Measurements from ENCODE around the gene RPL5. TPM values are rescaled to one million over a fixed set of nuclear protein-coding genes. Genes with fewer than 3 reads are reported as not detected.
"Not testable (repeated sequence)": the region's sequence is repeated elsewhere in the genome, so short reads cannot be mapped to it uniquely, and the experiment has no call there.

RPL5 gene
- total RNA-seq: 1,000 to 10,000 TPM; 1,289 to 1,743 TPM

DNA sequence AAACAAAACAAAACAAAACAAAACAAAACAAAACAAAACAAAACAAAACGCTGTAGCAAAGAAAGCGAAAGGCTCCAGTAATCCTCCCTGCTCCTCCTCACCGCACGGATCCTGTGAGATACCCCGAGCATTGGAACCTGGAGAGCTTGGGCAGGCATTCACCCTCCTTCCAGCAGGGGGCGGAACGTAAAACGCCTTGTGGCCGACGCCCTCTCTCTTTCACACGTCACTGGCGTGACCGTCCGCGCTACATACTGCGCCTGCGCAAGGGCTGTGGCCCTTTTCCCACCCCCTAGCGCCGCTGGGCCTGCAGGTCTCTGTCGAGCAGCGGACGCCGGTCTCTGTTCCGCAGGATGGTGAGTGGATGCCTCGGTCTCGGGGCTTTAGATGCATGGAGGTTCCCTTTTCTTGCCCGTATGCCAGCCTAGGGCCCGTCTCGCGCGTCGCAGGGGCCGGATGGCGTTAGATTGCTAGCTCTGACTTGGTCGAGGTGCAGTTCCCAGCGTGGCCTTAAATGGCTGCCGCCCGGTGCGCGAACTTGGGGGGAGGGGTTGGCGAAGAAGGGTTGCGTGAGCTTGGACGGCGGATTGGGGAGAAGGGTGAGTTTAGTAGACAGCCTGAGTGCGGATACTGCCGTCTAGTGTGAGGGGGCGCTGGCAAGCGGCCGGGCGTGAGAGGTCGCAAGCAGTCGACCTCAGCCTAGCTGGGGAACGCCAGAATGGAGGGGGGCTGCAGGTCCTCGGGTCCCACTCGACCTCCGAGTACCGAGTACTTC lies at the start of gene RPL5:
Gene RPL5 (plus strand): TSS at position 279 of the 775 bp plus-strand sequence. CDS start 75 bp downstream, at position 354.
- peak; percentile 90 to 92 for ATAC-seq
- H3K9me3 Mint-ChIP-seq: no peaks in the 10 kb centered on the region

DNA sequence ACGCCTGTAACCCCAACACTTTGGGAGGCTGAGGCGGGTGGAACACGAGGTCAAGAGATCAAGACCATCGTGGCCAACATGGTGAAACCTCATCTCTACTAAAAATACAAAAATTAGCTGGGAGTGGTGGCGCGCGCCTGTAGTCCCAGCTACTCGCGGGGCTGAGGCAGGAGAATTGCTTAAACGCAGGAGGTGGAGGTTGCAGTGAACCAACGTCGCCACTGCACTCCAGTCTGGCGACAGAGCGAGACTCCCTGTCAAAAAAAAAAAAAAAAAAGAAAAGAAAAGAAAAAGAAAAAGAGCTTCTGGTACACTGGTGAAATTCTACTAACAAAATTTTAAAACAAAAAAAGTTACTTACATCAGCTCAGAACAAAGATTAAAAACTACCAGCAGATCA lies 48.3 kb upstream of the RPL5 start:
- not testable (repeated sequence) for H3K27ac Mint-ChIP-seq; DNase-seq (ENCODE audit: low spot score in 2 of 2)

More for the DNA sequence above, at the start of gene RPL5:
- peak; percentile 97 to 99 for DNase-seq (ENCODE audit: low spot score in 2 of 2)
- H3K27ac Mint-ChIP-seq: peak within 1 kb of the TSS; percentile 98 to 100
- H3K36me3 Mint-ChIP-seq: peaks cover 45 to 49% of the 10 kb centered on the region in 2 donors

DNA sequence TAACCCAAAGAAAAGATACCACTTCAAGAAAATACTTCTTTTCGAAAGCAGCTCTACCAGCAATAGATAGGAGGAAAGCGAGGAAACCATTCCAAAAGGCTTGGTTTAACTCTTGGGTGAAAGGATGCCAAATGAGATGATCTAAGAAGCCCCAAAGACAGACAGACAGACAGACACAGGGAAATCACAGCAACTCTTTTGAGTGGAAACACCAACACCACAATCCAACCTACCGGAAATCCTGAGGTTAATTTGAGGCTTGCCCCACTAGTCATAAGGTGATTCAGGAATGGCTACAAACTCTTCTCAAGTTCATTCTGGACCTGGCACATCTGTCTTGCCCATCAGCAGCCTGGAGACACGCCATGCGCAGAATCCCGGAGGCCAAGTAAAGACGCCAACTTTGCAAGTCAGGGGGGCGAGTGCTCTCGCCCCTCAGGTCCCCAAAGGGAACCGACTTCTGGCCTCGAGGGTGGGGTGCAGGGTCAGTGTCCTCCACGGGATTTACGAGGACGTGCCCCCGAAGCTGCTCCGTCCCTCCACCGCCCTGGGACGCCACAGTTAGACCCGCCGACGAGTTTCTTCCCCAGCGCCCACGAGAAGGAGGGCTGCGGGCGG lies 47.7 kb upstream of the RPL5 start:
- Mint-ChIP-seq H3K9me3 (no peaks in the 10 kb centered on the region), H3K27ac (no peak overlapping the region), H3K36me3 (no peaks in the 10 kb centered on the region)
- peak in 1 of 2 donors; percentile 51 for DNase-seq (ENCODE audit: low spot score in 2 of 2)
- ATAC-seq: peak; percentile 65 to 77

More for the DNA sequence above, 48.3 kb upstream of the RPL5 start:
- H3K36me3 Mint-ChIP-seq, ATAC-seq, H3K9me3 Mint-ChIP-seq: not testable (repeated sequence)

DNA sequence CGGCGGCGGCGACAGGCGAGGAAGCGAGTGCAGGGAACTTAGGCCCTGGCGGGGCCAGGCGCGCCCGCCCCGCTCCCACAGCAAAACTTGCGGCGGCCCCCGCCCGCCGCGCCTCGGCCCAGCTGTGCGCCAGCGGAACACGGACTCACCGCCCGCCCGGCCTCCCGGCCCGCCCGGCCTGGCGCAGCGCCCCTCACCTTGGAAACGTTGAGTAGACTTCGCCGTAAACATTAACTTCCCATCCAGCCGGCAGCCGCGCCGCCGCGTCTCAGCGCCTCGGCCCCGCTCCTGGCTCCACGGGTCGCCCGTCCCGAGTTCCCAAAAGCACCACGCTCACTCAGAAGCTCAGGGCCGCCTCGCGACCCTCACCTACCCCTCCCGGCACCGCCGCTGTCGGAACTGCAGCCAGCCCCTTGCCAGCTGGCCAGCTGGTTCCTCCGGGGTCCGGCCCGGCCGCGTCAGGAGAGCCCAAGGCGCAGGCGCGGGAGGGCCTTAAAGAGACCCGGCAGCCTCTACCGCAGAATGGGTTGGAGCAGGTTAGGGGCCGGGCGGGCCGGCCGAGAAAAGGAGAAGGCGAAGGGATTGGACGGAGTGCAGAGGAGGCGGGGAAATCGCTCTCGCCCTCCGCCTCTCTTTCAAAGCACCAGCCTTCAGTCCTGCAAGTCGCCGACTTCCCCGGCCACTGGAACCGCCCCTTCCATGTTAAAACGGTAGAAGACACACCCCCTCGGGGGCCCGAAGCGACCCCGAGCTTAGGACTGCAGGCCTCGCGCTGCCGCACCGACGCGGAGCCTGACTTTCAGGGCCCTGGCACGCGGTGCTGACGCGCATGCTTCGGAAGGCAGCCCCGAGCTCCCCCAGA lies 47.0 kb upstream of the RPL5 start, which contains the start of gene EVI5:
Gene EVI5 (minus strand): TSS at position 470 of the 862 bp plus-strand sequence. CDS start 48,562 bp downstream, outside the sequence.
- DNase-seq (ENCODE audit: low spot score in 2 of 2) (peak; percentile 55 to 64), ATAC-seq (peak; percentile 70 to 82)
- H3K36me3 Mint-ChIP-seq: no peaks in the 10 kb centered on the region
- H3K27ac Mint-ChIP-seq: no peak within 1 kb of the TSS
- H3K9me3 Mint-ChIP-seq: no peaks in the 10 kb centered on the region

DNA sequence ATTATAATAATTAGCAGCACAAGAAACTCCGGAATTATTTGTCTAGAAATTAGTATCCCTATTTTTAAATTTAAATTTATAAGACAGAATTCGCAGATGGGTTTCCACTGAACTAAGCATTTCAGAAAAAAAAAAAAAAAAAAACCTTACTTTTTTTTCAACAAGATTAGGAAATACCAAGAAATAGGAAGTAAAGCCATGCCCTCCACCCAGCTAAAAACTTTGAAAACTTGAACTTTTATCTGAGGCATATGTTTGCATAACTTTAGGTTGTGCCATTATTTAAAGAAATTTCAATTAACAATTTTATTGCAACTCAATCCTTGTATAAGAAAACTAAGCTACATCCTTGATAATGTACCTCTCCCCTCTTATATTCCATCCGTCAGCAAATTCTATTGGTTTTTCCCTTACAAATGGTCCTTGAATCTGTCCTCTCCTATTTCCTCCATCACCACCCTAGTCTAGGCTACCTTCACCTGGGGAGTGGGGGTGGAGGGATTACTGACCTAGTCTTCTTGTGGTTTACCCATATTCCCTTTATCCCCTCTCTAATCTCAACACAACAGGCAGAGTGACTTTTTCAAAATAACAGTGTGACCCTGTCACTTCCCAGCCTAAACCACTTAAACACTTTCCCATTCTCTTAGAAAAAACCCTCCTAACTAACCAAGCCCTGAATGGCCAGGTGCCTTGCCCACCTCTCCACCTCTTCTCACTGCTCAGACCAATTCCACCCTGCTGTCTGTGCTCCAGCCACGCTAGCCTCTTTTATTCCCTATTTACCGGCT lies 45.5 kb upstream of the RPL5 start:
- H3K27ac Mint-ChIP-seq: no peak overlapping the region
- H3K9me3 Mint-ChIP-seq: no peaks in the 10 kb centered on the region
- no peak for ATAC-seq
- no peak for DNase-seq (ENCODE audit: low spot score in 2 of 2)
- H3K36me3 Mint-ChIP-seq: no peaks in the 10 kb centered on the region

DNA sequence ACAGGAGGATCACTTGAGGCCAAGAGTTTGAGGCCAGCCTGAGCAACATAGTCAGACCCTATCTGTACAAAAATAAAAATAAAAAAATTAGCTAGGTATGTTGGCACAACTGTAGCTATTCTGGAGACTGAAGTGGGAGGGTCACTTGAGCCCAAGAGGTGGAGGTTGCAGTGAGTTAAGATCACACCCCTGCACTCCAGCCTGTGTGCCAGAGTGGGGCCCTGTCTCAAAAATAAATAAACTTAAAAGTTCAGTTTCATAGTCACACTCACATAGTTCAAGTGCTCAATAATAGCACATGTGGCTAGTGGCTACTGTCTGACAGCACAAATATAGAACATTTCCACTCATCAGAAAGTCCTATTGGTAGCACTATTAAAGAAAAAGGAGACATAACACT lies 41.8 kb upstream of the RPL5 start:
- DNase-seq (ENCODE audit: low spot score in 2 of 2): no peak
- H3K9me3 Mint-ChIP-seq: no peaks in the 10 kb centered on the region

DNA sequence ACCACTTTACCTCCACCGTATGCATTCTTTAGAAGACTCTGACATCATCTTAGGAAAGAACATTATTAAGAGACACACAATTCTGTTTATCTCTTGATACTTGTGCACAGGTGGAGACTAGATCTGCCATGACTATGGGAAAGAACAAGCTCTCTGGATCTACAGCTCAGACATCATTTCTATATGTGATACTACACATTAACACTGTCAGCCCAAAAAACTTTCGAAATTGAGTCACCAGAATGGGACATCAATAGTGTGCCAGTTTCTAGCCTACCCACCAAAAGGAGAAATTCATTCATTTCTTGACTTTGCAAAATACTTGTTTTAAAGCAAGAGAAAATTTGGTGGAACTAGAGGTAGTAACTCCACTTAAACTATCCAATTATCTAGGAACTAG lies 41.0 kb upstream of the RPL5 start:
- Mint-ChIP-seq H3K36me3 (no peaks in the 10 kb centered on the region), H3K9me3 (no peaks in the 10 kb centered on the region), H3K27ac (no peak overlapping the region)
- ATAC-seq (peak in 1 of 2 donors; percentile 66), DNase-seq (ENCODE audit: low spot score in 2 of 2) (no peak)

More for the DNA sequence above, 41.8 kb upstream of the RPL5 start:
- no peak for ATAC-seq
- Mint-ChIP-seq H3K36me3 (no peaks in the 10 kb centered on the region), H3K27ac (no peak overlapping the region)

DNA sequence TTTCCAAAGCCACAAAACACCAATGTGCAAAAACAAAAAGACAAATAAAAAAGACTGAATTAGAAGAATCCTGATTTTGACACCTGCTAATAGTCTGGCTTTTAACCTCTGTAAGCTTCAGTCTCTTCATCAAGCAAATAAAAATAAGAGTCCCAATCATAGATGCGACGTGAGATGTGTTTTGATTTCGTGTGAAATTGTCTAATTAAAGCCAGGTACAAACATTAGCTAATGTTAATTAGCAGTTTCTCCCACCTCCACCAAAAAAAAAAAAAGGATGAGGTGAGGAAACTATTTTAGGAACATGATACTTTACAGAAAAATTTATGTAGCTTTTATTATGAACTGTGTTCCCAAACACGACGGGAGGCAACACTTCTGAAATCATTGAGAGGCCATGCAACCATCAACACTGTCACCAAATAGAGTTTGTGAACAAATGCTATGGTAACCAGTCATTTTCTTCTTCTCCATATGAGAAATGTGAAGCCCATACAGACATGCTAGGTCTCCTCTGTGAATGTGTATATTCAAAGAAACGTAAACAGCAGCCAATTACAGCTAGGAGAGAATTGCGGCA lies 40.3 kb upstream of the RPL5 start:
- no peak overlapping the region for H3K27ac Mint-ChIP-seq
- DNase-seq (ENCODE audit: low spot score in 2 of 2): no peak
- H3K36me3 Mint-ChIP-seq: no peaks in the 10 kb centered on the region
- H3K9me3 Mint-ChIP-seq: no peaks in the 10 kb centered on the region
- ATAC-seq: no peak

DNA sequence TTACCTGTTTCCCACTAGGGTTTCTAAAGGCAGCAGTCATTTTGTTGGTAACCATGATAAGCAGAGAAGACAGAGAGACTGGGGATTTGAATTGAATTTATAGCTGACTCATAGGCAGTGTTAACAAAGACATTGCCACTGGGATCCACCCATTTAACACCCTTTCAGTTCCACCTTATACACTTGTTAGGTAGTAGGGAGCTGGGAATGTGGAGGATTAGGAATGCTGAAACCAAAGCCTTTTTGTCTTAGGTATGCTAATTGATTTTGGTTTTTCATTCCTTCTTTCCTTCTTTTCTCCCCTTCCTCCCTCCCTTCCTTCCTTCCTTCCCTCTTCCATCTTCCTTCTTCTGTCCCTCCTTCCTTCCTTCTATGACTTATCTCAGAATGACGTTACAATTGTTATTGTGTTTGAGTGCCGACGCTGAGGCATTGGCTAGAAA lies 39.5 kb upstream of the RPL5 start:
- DNase-seq (ENCODE audit: low spot score in 2 of 2) (no peak), ATAC-seq (no peak)
- no peaks in the 10 kb centered on the region for H3K36me3 Mint-ChIP-seq
- H3K27ac Mint-ChIP-seq: no peak overlapping the region
- H3K9me3 Mint-ChIP-seq: no peaks in the 10 kb centered on the region

DNA sequence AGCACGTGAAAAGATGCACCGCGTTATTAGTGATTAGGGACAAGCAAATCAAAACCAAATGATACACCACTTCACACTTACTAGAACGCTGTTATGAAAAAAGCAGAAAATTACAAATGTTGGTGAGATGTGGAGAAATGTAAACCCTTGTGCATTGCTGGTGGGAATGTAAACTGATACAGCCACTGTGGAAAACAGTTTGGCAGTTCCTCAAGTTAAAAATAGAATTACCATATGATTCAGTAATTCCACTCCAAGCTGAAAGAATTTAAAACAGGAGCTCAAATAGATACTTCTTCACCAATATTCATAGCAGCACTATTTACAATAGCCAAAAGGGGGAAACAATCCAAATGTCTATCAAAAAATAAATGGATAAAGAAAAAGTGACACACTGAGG lies 36.7 kb upstream of the RPL5 start:
- Mint-ChIP-seq H3K27ac (no peak overlapping the region), H3K9me3 (no peaks in the 10 kb centered on the region), H3K36me3 (no peaks in the 10 kb centered on the region)
- no peak for ATAC-seq
- DNase-seq (ENCODE audit: low spot score in 2 of 2): no peak

DNA sequence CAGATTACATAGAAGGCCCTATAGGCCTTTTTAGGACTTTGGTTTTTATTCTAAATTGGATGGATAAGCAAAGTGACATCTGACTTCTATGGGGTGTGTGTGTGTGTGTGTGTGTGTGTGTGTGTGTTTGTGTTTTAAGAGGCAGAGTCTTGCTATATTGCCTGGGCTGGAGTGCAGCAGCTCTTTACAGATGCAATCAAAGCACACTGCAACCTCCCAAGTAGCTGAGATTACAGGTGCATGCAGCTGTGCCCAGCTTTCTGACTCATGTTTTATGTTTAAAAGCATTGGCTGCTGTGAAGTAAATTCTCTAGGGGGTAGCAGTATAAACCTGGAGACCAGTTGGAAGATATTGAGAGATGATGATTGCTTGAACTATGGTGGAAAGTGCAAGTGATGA lies 34.5 kb upstream of the RPL5 start:
- Mint-ChIP-seq H3K27ac (no peak overlapping the region), H3K36me3 (no peaks in the 10 kb centered on the region), H3K9me3 (no peaks in the 10 kb centered on the region)
- ATAC-seq (no peak), DNase-seq (ENCODE audit: low spot score in 2 of 2) (no peak)

DNA sequence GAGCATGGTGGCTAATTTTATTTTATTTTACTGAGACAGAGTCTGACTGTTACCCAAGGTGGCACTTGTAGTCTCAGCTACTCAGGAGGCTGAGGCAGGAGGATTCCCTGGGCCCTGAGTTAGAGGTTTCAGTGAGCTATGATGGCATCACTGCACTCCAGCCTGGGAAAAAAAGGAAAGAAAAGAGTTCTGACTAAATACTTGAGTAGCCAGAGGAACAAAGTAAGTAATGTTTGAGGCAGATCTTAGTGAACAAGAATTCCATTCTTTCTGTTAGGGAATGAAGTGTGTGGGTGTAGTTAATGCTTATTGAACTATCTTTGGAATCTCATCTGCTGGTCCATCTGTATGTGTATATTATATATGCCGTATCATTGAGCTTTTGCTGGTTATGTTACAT lies 33.9 kb upstream of the RPL5 start:
- DNase-seq (ENCODE audit: low spot score in 2 of 2): no peak
- Mint-ChIP-seq H3K9me3 (no peaks in the 10 kb centered on the region), H3K36me3 (no peaks in the 10 kb centered on the region), H3K27ac (no peak overlapping the region)
- ATAC-seq: no peak

DNA sequence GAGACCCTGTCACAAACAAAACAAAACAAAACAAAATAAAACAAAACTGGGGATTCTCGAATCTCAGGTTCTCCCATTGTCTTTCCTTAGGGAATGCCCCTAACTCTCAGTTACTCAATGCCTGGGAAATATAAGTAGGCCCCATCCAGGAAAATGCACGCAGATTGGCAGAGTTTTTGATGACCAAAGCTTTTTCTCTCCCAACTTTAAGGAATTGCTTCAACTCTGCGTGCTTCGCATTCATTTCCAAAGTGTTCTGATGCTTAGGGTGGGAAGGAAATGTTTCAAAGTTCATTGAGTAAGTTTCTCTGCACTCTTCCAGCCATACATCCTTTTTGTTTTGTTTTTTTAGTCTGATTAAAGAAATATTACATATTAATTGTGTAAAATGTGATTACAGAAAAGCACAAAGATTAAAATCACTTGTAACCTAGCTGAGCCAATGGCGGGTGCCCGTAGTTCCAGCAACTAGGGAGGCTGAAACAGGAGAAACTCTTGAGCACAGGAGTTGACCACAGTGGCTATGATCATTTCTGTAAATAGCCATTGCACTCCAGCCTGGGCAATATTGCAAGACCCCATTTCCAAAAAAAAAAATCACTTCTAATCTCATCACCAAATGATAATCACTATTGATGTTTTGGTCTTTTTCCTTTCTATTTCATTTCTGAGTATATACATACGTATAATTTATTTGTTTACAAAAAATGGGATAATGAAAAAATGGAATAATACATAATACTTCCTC lies 28.5 kb upstream of the RPL5 start:
- ATAC-seq (no peak), DNase-seq (ENCODE audit: low spot score in 2 of 2) (no peak)
- Mint-ChIP-seq H3K27ac (no peak overlapping the region), H3K9me3 (no peaks in the 10 kb centered on the region), H3K36me3 (no peaks in the 10 kb centered on the region)

DNA sequence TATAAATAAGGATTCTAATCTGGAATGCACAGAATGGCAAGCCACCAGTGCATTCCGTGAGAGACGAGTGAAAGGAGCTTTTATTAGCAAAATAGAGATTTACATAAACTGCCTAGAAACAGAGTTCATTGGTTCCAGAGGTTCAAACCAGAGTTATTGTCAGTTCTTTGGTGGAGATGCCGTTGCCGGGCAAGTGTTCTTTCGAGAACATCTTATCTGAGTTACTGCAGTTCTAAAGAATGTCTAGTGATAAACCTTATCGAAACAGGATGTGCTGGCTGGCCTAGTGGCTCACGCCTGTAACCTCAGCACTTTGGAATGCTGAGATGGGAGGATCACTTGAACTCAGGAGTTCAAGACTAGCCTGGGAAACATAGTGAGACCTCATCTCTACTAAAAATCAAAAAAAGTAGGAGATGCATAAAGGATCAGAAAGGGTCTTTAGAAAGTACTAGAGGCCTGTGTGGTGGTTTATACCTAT lies 27.1 kb upstream of the RPL5 start:
- no peak overlapping the region for H3K27ac Mint-ChIP-seq
- peak in 1 of 2 donors; percentile 41 for ATAC-seq
- DNase-seq (ENCODE audit: low spot score in 2 of 2): no peak
- no peaks in the 10 kb centered on the region for H3K9me3 Mint-ChIP-seq
- no peaks in the 10 kb centered on the region for H3K36me3 Mint-ChIP-seq

DNA sequence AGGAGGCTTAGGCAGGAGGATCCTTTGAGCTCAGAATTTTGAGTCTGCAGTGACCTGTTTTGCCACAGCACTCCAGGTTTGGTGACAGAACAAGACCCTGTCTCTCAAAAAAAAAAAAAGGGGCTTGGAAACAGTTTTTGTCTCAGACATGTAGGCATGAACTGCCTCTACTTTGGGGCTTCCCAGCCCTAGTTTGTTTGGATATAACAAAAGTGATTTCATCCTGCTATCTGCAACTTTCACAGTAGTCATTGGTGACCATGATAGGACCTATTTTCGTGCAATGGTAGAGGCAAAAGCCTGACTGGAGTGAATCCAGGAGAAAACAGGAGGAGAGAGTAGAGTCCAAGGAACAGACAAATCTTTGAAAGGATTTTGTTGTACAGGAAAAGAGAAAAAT lies 26.6 kb upstream of the RPL5 start:
- no peak overlapping the region for H3K27ac Mint-ChIP-seq
- ATAC-seq: no peak
- no peaks in the 10 kb centered on the region for H3K36me3 Mint-ChIP-seq
- H3K9me3 Mint-ChIP-seq: no peaks in the 10 kb centered on the region
- DNase-seq (ENCODE audit: low spot score in 2 of 2): no peak

Measured in activated naive CD4-positive, alpha-beta T cell treated with anti-CD3 and anti-CD28 coated beads, Interleukin-2, amount 50 U/mL, for 72 hours (primary cell).